ENCODE data around the gene PICK1.
"Not testable (repeated sequence)": the region's sequence is repeated elsewhere in the genome, so short reads cannot be mapped to it uniquely, and the experiment has no call there.

The PICK1 gene

GRCh38 chr22:38075105-38075825, 18.1 kb downstream of the PICK1 start:
- DNase-seq, result no peak

- DNase-seq, result no peak
Observed at GRCh38 chr22:38075961-38076360, 18.8 kb downstream of the PICK1 start.

- DNase-seq, result no peak
Observed at GRCh38 chr22:38077096-38077495, 19.9 kb downstream of the PICK1 start.

- DNase-seq, result no peak
Observed at GRCh38 chr22:38077595-38077994, 20.4 kb downstream of the PICK1 start.

GRCh38 chr22:38078046-38078840, 21.0 kb downstream of the PICK1 start:
- DNase-seq, result no peak

- DNase-seq, result not testable (repeated sequence)
Observed at GRCh38 chr22:38079208-38079607, 22.0 kb downstream of the PICK1 start.

- DNase-seq, result no peak
Observed at GRCh38 chr22:38079804-38080203, 22.6 kb downstream of the PICK1 start.

GRCh38 chr22:38080474-38080849, 23.3 kb downstream of the PICK1 start:
- no peak for DNase-seq

- DNase-seq, result peak in 3 of 4 experiments; percentile 46 to 68 (median 55)
Observed at GRCh38 chr22:38080850-38081635, 23.8 kb downstream of the PICK1 start.

- no peak for DNase-seq
Observed at GRCh38 chr22:38081636-38081940, 24.4 kb downstream of the PICK1 start.

GRCh38 chr22:38081941-38082828, 25.0 kb downstream of the PICK1 start:
- peak; percentile 21 to 63 (median 49) for DNase-seq

GRCh38 chr22:38082986-38083710, 25.9 kb downstream of the PICK1 start:
- no peak for DNase-seq

GRCh38 chr22:38083931-38084631, 26.9 kb downstream of the PICK1 start, which contains the start of gene SLC16A8:
Gene SLC16A8 (minus strand): TSS chr22:38084184. CDS start chr22:38082873, 1,311 bp downstream.
- DNase-seq, result no peak

- no peak for DNase-seq
Observed at GRCh38 chr22:38085056-38085455, 27.9 kb downstream of the PICK1 start.

GRCh38 chr22:38085501-38085900, 28.3 kb downstream of the PICK1 start:
- DNase-seq, result no peak

GRCh38 chr22:38086001-38086845, 29.0 kb downstream of the PICK1 start:
- DNase-seq, result no peak

- DNase-seq, result no peak
Observed at GRCh38 chr22:38086942-38087341, 29.7 kb downstream of the PICK1 start.

GRCh38 chr22:38087855-38088254, 30.7 kb downstream of the PICK1 start:
- no peak for DNase-seq

GRCh38 chr22:38088629-38089473, 31.6 kb downstream of the PICK1 start:
- DNase-seq, result no peak

All from suppressor macrophage (primary cell).